ENCODE results near the gene SOAT1.

SOAT1 gene

GRCh38 chr1:179313004-179313403 lies 19.4 kb downstream of the SOAT1 start:
- H3K4me3 ChIP-seq (ENCODE audit: control insufficient read depth, low read depth, low read length), result no peak overlapping the region
- TF ChIP-seq CTCF (IDR thresholded peaks at IDR 0.05; ENCODE audit: control insufficient read depth, insufficient read depth, low read depth, low read length, missing control alignments), result no peak
- DNase-seq (ENCODE audit: low read depth), result no peak

- TF ChIP-seq CTCF (IDR thresholded peaks at IDR 0.05; ENCODE audit: control insufficient read depth, insufficient read depth, low read depth, low read length, missing control alignments), result no peak
- no peak overlapping the region for H3K4me3 ChIP-seq (ENCODE audit: control insufficient read depth, low read depth, low read length)
- no peak for DNase-seq (ENCODE audit: low read depth)
These were observed 21.3 kb downstream of the SOAT1 start for GRCh38 chr1:179314928-179315327.

GRCh38 chr1:179318491-179318890 lies 24.9 kb downstream of the SOAT1 start:
- H3K4me3 ChIP-seq (ENCODE audit: control insufficient read depth, low read depth, low read length), result no peak overlapping the region
- no peak for DNase-seq (ENCODE audit: low read depth)
- no peak for TF ChIP-seq CTCF (IDR thresholded peaks at IDR 0.05; ENCODE audit: control insufficient read depth, insufficient read depth, low read depth, low read length, missing control alignments)

- no peak for DNase-seq (ENCODE audit: low read depth)
- no peak overlapping the region for H3K4me3 ChIP-seq (ENCODE audit: control insufficient read depth, low read depth, low read length)
- no peak for TF ChIP-seq CTCF (IDR thresholded peaks at IDR 0.05; ENCODE audit: control insufficient read depth, insufficient read depth, low read depth, low read length, missing control alignments)
These were observed 28.1 kb downstream of the SOAT1 start for GRCh38 chr1:179321533-179322216.

GRCh38 chr1:179322557-179322956 lies 29.0 kb downstream of the SOAT1 start:
- H3K4me3 ChIP-seq (ENCODE audit: control insufficient read depth, low read depth, low read length), result no peak overlapping the region
- TF ChIP-seq CTCF (IDR thresholded peaks at IDR 0.05; ENCODE audit: control insufficient read depth, insufficient read depth, low read depth, low read length, missing control alignments), result no peak
- DNase-seq (ENCODE audit: low read depth), result no peak

- no peak for TF ChIP-seq CTCF (IDR thresholded peaks at IDR 0.05; ENCODE audit: control insufficient read depth, insufficient read depth, low read depth, low read length, missing control alignments)
- DNase-seq (ENCODE audit: low read depth), result no peak
These were observed 29.8 kb downstream of the SOAT1 start for GRCh38 chr1:179323436-179323835.

More at GRCh38 chr1:179323436-179323835, 29.8 kb downstream of the SOAT1 start:
- H3K4me3 ChIP-seq (ENCODE audit: control insufficient read depth, low read depth, low read length), result no peak overlapping the region
